ENCODE measurements around the gene TCERG1L. TPM values are rescaled to one million over a fixed set of nuclear protein-coding genes. Genes with fewer than 3 reads are reported as not detected.

The TCERG1L gene
- total RNA-seq, 2 donors from 2014 or later, result 0.05 TPM; not detected in 1

- Mint-ChIP-seq H3K9me3 (no peaks in the 10 kb centered on the region), H3K4me3 (no peak overlapping the region)
- no peak for ATAC-seq (replicated peaks)
Observed at GRCh38 chr10:131270461-131271190, 40.9 kb downstream of the TCERG1L start.

GRCh38 chr10:131269776-131270460, 41.6 kb downstream of the TCERG1L start:
- no peaks in the 10 kb centered on the region for H3K4me1 Mint-ChIP-seq
- H3K27me3 Mint-ChIP-seq, result no peaks in the 10 kb centered on the region
- no peak overlapping the region for H3K27ac Mint-ChIP-seq
- H3K36me3 Mint-ChIP-seq (ENCODE audit: low read depth), result no peaks in the 10 kb centered on the region
- no peak for ATAC-seq (replicated peaks)
- H3K9me3 Mint-ChIP-seq, result no peaks in the 10 kb centered on the region
- no peak overlapping the region for H3K4me3 Mint-ChIP-seq

More at GRCh38 chr10:131270461-131271190, 40.9 kb downstream of the TCERG1L start:
- Mint-ChIP-seq H3K27me3 (no peaks in the 10 kb centered on the region), H3K36me3 (ENCODE audit: low read depth) (no peaks in the 10 kb centered on the region), H3K4me1 (no peaks in the 10 kb centered on the region), H3K27ac (no peak overlapping the region)

- H3K9me3 Mint-ChIP-seq, result no peaks in the 10 kb centered on the region
Observed at GRCh38 chr10:131267814-131268095, 43.8 kb downstream of the TCERG1L start.

GRCh38 chr10:131266936-131267813, 44.3 kb downstream of the TCERG1L start:
- H3K27me3 Mint-ChIP-seq, result no peaks in the 10 kb centered on the region
- ATAC-seq (replicated peaks), result no peak
- H3K9me3 Mint-ChIP-seq, result no peaks in the 10 kb centered on the region
- no peaks in the 10 kb centered on the region for H3K36me3 Mint-ChIP-seq (ENCODE audit: low read depth)
- H3K4me3 Mint-ChIP-seq, result no peak overlapping the region
- H3K27ac Mint-ChIP-seq, result no peak overlapping the region
- H3K4me1 Mint-ChIP-seq, result no peaks in the 10 kb centered on the region

More at GRCh38 chr10:131267814-131268095, 43.8 kb downstream of the TCERG1L start:
- H3K4me3 Mint-ChIP-seq, result no peak overlapping the region
- ATAC-seq (replicated peaks), result no peak
- H3K27me3 Mint-ChIP-seq, result no peaks in the 10 kb centered on the region
- no peaks in the 10 kb centered on the region for H3K36me3 Mint-ChIP-seq (ENCODE audit: low read depth)
- no peaks in the 10 kb centered on the region for H3K4me1 Mint-ChIP-seq
- no peak overlapping the region for H3K27ac Mint-ChIP-seq

GRCh38 chr10:131264110-131264788, 47.3 kb downstream of the TCERG1L start:
- Mint-ChIP-seq H3K9me3 (no peaks in the 10 kb centered on the region), H3K27me3 (no peaks in the 10 kb centered on the region), H3K27ac (no peak overlapping the region), H3K4me3 (no peak overlapping the region), H3K4me1 (no peaks in the 10 kb centered on the region), H3K36me3 (ENCODE audit: low read depth) (no peaks in the 10 kb centered on the region)
- ATAC-seq (replicated peaks), result no peak

GRCh38 chr10:131261890-131262475, 49.5 kb downstream of the TCERG1L start:
- no peak overlapping the region for H3K27ac Mint-ChIP-seq
- no peak for ATAC-seq (replicated peaks)

GRCh38 chr10:131260452-131261211, 50.9 kb downstream of the TCERG1L start:
- H3K36me3 Mint-ChIP-seq (ENCODE audit: low read depth), result no peaks in the 10 kb centered on the region
- H3K4me3 Mint-ChIP-seq, result no peak overlapping the region
- no peaks in the 10 kb centered on the region for H3K27me3 Mint-ChIP-seq
- no peak for ATAC-seq (replicated peaks)
- no peaks in the 10 kb centered on the region for H3K4me1 Mint-ChIP-seq
- H3K27ac Mint-ChIP-seq, result no peak overlapping the region
- H3K9me3 Mint-ChIP-seq, result no peaks in the 10 kb centered on the region

More at GRCh38 chr10:131261890-131262475, 49.5 kb downstream of the TCERG1L start:
- H3K9me3 Mint-ChIP-seq, result no peaks in the 10 kb centered on the region
- H3K36me3 Mint-ChIP-seq (ENCODE audit: low read depth), result no peaks in the 10 kb centered on the region
- H3K4me3 Mint-ChIP-seq, result no peak overlapping the region
- no peaks in the 10 kb centered on the region for H3K27me3 Mint-ChIP-seq
- H3K4me1 Mint-ChIP-seq, result no peaks in the 10 kb centered on the region

- H3K4me1 Mint-ChIP-seq, result no peaks in the 10 kb centered on the region
- H3K9me3 Mint-ChIP-seq, result no peaks in the 10 kb centered on the region
- no peaks in the 10 kb centered on the region for H3K36me3 Mint-ChIP-seq (ENCODE audit: low read depth)
- H3K4me3 Mint-ChIP-seq, result no peak overlapping the region
- H3K27ac Mint-ChIP-seq, result no peak overlapping the region
- ATAC-seq (replicated peaks), result no peak
- H3K27me3 Mint-ChIP-seq, result no peaks in the 10 kb centered on the region
Observed at GRCh38 chr10:131260031-131260430, 51.5 kb downstream of the TCERG1L start.

GRCh38 chr10:131259535-131259934, 52.0 kb downstream of the TCERG1L start:
- Mint-ChIP-seq H3K9me3 (no peaks in the 10 kb centered on the region), H3K27ac (no peak overlapping the region), H3K4me3 (no peak overlapping the region), H3K4me1 (no peaks in the 10 kb centered on the region), H3K36me3 (ENCODE audit: low read depth) (no peaks in the 10 kb centered on the region), H3K27me3 (no peaks in the 10 kb centered on the region)
- no peak for ATAC-seq (replicated peaks)

GRCh38 chr10:131258256-131258655, 53.3 kb downstream of the TCERG1L start:
- no peaks in the 10 kb centered on the region for H3K27me3 Mint-ChIP-seq
- no peak overlapping the region for H3K27ac Mint-ChIP-seq
- H3K4me3 Mint-ChIP-seq, result no peak overlapping the region
- no peak for ATAC-seq (replicated peaks)
- H3K36me3 Mint-ChIP-seq (ENCODE audit: low read depth), result no peaks in the 10 kb centered on the region
- H3K9me3 Mint-ChIP-seq, result no peaks in the 10 kb centered on the region
- H3K4me1 Mint-ChIP-seq, result no peaks in the 10 kb centered on the region

- Mint-ChIP-seq H3K4me1 (no peaks in the 10 kb centered on the region), H3K27ac (no peak overlapping the region), H3K4me3 (no peak overlapping the region), H3K27me3 (no peaks in the 10 kb centered on the region), H3K36me3 (ENCODE audit: low read depth) (no peaks in the 10 kb centered on the region), H3K9me3 (no peaks in the 10 kb centered on the region)
- no peak for ATAC-seq (replicated peaks)
Observed at GRCh38 chr10:131257027-131257426, 54.5 kb downstream of the TCERG1L start.

- ATAC-seq (replicated peaks), result no peak
- Mint-ChIP-seq H3K36me3 (ENCODE audit: low read depth) (no peaks in the 10 kb centered on the region), H3K4me1 (no peaks in the 10 kb centered on the region), H3K27ac (no peak overlapping the region), H3K27me3 (no peaks in the 10 kb centered on the region), H3K4me3 (no peak overlapping the region), H3K9me3 (no peaks in the 10 kb centered on the region)
Observed at GRCh38 chr10:131254859-131255252, 56.7 kb downstream of the TCERG1L start.

All from activated T-helper 17 cell treated with anti-CD3 and anti-CD28 coated beads, Interleukin-2, amount 50 U/mL, for 72 hours (primary cell).